Cardiac muscle cell (in vitro differentiated cells and primary cell): ENCODE results near the gene GALNT8. TPM values are rescaled to one million over a fixed set of nuclear protein-coding genes. Genes with fewer than 3 reads are reported as not detected.

Experiments
- DNase-seq, 2 donors: peaks; one replicate each; pipeline versions ENCODE4 v3.0.0 to v3.0.0-alpha.2; 2010 to 2017; ENCODE audit warnings: low read depth in 1 of 2, low spot score in 1 of 2
- H3K27ac ChIP-seq: fragments of 200-600 bp; sonication (generic); 2 replicates; pipeline ENCODE4 v1.5.1; 2016
- H3K27me3 ChIP-seq: fragments of 200-600 bp; sonication (generic); 2 replicates; pipeline ENCODE4 v1.6.0; 2016; ENCODE audit warnings: control low read depth
- H3K36me3 ChIP-seq: fragments of 200-600 bp; sonication (generic); 2 replicates; pipeline ENCODE4 v1.5.1; 2016; ENCODE audit warnings: control low read depth
- H3K4me1 ChIP-seq: fragments of 200-600 bp; sonication (generic); 2 replicates; pipeline ENCODE4 v1.8.1; 2017; ENCODE audit warnings: low read depth, mild to moderate bottlenecking, mixed run types
- H3K4me3 ChIP-seq: fragments of 200-600 bp; sonication (generic); 2 replicates; pipeline ENCODE4 v1.5.1; 2016; ENCODE audit warnings: mild to moderate bottlenecking
- H3K9me3 ChIP-seq: fragments of 200-600 bp; sonication (generic); 2 replicates; pipeline ENCODE4 v1.5.1; 2017; ENCODE audit warnings: low read depth, mild to moderate bottlenecking, control low read depth
- polyA plus RNA-seq: library from polyadenylated mRNA; unstranded; fragments of >200 nt; fragmentation: Nextera tagmentation; extraction: Ambion mirVana; gene quantifications from 2 replicates; pipeline ENCODE4 v1.2.1, GENCODE V29; 2016
- total RNA-seq: library from RNA; depleted of rRNA; stranded (reverse); fragments of >200 nt; gene quantifications from 2 replicates; pipeline ENCODE4 v1.2.3, GENCODE V29; 2016
- TF ChIP-seq, protein P1 (sequence below): IDR thresholded peaks from 2 replicates; pipeline ENCODE4 v1.5.1; 2012; ENCODE audit warnings: low read depth, mild to moderate bottlenecking, low read length

Gene GALNT8
- total RNA-seq: 2.7 and 8.1 TPM in 2 replicates
- 4.2 and 5.5 TPM in 2 replicates for polyA plus RNA-seq

GRCh38 chr12:4719821-4720636 lies at the start of gene GALNT8:
Gene GALNT8, plus strand, starts transcription at chr12:4720400. Its CDS starts 278 bp downstream, at chr12:4720678.
- Histone ChIP-seq H3K36me3 (no peaks in the 10 kb centered on the region), H3K9me3 (no peaks in the 10 kb centered on the region), H3K4me3 (no peak within 1 kb of the TSS), H3K27me3 (no peaks in the 10 kb centered on the region), H3K4me1 (no peaks in the 10 kb centered on the region), H3K27ac (no peak within 1 kb of the TSS)
- TF ChIP-seq, protein P1, sequence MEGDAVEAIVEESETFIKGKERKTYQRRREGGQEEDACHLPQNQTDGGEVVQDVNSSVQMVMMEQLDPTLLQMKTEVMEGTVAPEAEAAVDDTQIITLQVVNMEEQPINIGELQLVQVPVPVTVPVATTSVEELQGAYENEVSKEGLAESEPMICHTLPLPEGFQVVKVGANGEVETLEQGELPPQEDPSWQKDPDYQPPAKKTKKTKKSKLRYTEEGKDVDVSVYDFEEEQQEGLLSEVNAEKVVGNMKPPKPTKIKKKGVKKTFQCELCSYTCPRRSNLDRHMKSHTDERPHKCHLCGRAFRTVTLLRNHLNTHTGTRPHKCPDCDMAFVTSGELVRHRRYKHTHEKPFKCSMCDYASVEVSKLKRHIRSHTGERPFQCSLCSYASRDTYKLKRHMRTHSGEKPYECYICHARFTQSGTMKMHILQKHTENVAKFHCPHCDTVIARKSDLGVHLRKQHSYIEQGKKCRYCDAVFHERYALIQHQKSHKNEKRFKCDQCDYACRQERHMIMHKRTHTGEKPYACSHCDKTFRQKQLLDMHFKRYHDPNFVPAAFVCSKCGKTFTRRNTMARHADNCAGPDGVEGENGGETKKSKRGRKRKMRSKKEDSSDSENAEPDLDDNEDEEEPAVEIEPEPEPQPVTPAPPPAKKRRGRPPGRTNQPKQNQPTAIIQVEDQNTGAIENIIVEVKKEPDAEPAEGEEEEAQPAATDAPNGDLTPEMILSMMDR: no peak
- no peak for DNase-seq

DNA sequence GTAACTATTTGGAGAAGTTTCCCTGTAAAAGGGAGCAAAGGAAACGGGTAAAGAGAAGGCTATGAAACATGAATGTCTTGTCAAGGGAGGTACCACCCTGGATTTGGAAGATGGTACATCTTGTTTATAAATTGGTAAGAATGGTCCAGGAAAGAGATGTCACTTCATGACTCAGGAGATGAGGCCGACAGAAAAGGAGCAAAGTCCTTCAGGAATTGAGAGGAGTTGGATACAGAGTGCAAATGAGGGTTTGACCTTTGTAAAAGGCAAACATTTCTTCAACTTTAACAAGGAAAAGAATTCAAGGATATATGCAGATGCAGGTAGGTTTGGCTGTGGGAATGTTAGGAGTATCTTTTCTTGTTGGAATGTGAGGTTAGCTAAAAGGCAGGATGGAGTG lies 40.5 kb upstream of the GALNT8 start:
- H3K27ac ChIP-seq: no peak overlapping the region
- TF ChIP-seq, protein P1: no peak

DNA sequence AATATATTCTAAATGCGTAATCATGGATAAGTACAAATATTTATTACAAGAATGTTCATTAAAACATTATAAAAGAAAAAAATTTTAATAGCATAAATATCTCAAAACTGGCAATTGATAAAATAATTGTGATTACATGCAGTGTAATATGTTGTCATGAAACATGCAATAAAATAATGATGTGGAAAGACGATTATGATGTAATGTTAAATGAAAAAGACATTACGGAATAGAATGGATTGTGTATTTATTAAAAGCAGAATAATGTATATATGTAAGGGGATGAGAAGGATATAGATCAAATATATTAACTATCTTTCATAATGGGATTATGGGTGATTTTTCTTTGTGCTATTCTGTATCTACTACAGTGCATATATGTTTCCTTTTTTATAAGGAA lies 38.5 kb upstream of the GALNT8 start:
- Histone ChIP-seq H3K27me3 (no peaks in the 10 kb centered on the region), H3K4me3 (no peak overlapping the region), H3K9me3 (no peaks in the 10 kb centered on the region), H3K27ac (no peak overlapping the region), H3K36me3 (peaks cover 17% of the 10 kb centered on the region), H3K4me1 (no peaks in the 10 kb centered on the region)
- no peak for DNase-seq
- TF ChIP-seq, protein P1: no peak

More for the DNA sequence above, 40.5 kb upstream of the GALNT8 start:
- no peak for DNase-seq
- Histone ChIP-seq H3K27me3 (no peaks in the 10 kb centered on the region), H3K9me3 (no peaks in the 10 kb centered on the region), H3K36me3 (peaks cover 14% of the 10 kb centered on the region), H3K4me3 (no peak overlapping the region), H3K4me1 (no peaks in the 10 kb centered on the region)

DNA sequence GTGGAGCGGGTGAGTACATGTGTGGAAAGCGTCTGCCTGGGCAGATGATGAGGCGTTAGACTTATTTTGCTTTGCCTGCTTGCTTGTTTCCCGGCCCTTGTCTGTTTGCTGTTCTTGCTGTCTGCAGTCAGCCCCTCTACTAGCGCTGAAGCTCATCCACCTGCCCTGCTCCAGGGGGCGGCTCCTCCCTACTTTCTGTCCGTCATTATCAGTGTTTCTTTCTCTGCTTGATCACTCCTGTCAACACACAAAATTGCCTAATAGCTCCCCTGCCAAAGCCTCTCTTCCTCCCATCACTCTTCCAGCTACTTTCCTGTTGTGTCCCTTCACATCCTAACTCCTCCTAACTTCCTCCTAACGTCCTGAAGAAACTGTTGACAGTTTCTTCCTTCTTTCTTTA lies 34.9 kb upstream of the GALNT8 start:
- no peak for DNase-seq
- Histone ChIP-seq H3K9me3 (no peaks in the 10 kb centered on the region), H3K27ac (no peak overlapping the region), H3K4me3 (no peak overlapping the region), H3K4me1 (no peaks in the 10 kb centered on the region), H3K27me3 (no peaks in the 10 kb centered on the region), H3K36me3 (peaks cover 36% of the 10 kb centered on the region)
- TF ChIP-seq, protein P1: no peak

DNA sequence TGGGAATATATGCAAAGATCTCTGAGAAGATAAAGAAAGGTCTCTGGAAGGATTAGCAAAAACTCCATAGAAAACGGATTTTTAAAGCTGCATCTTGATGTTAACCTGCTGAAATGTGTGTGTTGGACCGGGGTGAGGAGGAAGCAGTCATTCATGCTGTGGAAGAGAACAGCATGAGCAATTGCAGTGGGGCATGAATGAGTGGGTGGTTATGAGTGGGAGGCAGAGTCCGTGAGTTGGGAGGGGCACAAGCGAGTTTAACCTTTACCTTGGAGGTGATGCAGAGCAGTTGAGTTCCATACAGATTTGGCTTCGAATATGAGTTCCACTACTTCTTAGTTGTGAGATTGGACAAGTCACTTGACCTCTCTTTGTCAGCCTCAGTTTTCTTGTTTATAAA lies 29.4 kb upstream of the GALNT8 start:
- Histone ChIP-seq H3K4me1 (no peaks in the 10 kb centered on the region), H3K4me3 (no peak overlapping the region), H3K9me3 (no peaks in the 10 kb centered on the region), H3K36me3 (peaks cover 24% of the 10 kb centered on the region), H3K27ac (no peak overlapping the region), H3K27me3 (no peaks in the 10 kb centered on the region)
- TF ChIP-seq, protein P1: no peak
- DNase-seq: no peak
